ENCODE measurements around the gene MTHFS. TPM values are rescaled to one million over a fixed set of nuclear protein-coding genes. Genes with fewer than 3 reads are reported as not detected.

Gene MTHFS
- total RNA-seq, 2 donors from 2014 or later = 28.7 to 55.1 TPM

GRCh38 chr15:79844221-79844620 lies 52.6 kb downstream of the MTHFS start:
- no peak overlapping the region for H3K4me3 ChIP-seq
- H3K36me3 ChIP-seq = no peaks in the 10 kb centered on the region
- H3K9me3 ChIP-seq = no peaks in the 10 kb centered on the region
- no peaks in the 10 kb centered on the region for H3K27me3 ChIP-seq (replicated peaks; ENCODE audit: insufficient read depth)
- 94% methylated on average over 3 of the region's 3 CpGs for WGBS
- no peak for DNase-seq (ENCODE audit: low spot score)
- no peak for TF ChIP-seq POLR2AphosphoS5 (IDR thresholded peaks at IDR 0.05)
- TF ChIP-seq CTCF (IDR thresholded peaks at IDR 0.05) = no peak
- TF ChIP-seq POLR2A (IDR thresholded peaks at IDR 0.05) = no peak
- H3K27ac ChIP-seq = no peak overlapping the region
- intact Hi-C loops (cut with DNase I) = no loop called here
- no peaks in the 10 kb centered on the region for H3K4me1 ChIP-seq (replicated peaks)

GRCh38 chr15:79837846-79838245 lies 59.0 kb downstream of the MTHFS start:
- Histone ChIP-seq H3K27me3 (replicated peaks; ENCODE audit: insufficient read depth) (no peaks in the 10 kb centered on the region), H3K36me3 (no peaks in the 10 kb centered on the region), H3K27ac (no peak overlapping the region), H3K4me3 (no peak overlapping the region), H3K4me1 (replicated peaks) (no peaks in the 10 kb centered on the region), H3K9me3 (no peaks in the 10 kb centered on the region)
- TF ChIP-seq POLR2AphosphoS5 (IDR thresholded peaks at IDR 0.05) (no peak), POLR2A (IDR thresholded peaks at IDR 0.05) (no peak), CTCF (IDR thresholded peaks at IDR 0.05) (no peak)
- DNase-seq (ENCODE audit: low spot score) = no peak
- intact Hi-C loops (cut with DNase I) = no loop called here

GRCh38 chr15:79834495-79834894 lies 62.3 kb downstream of the MTHFS start:
- Histone ChIP-seq H3K27me3 (replicated peaks; ENCODE audit: insufficient read depth) (no peaks in the 10 kb centered on the region), H3K27ac (no peak overlapping the region), H3K4me3 (no peak overlapping the region), H3K9me3 (no peaks in the 10 kb centered on the region), H3K4me1 (replicated peaks) (no peaks in the 10 kb centered on the region), H3K36me3 (no peaks in the 10 kb centered on the region)
- DNase-seq (ENCODE audit: low spot score) = no peak
- no peak for TF ChIP-seq POLR2AphosphoS5 (IDR thresholded peaks at IDR 0.05)
- WGBS = 73% methylated on average over 4 of the region's 4 CpGs
- intact Hi-C loops (cut with DNase I) = no loop called here

GRCh38 chr15:79832367-79833120 lies 64.3 kb downstream of the MTHFS start:
- no peaks in the 10 kb centered on the region for H3K9me3 ChIP-seq
- no peaks in the 10 kb centered on the region for H3K27me3 ChIP-seq (replicated peaks; ENCODE audit: insufficient read depth)
- TF ChIP-seq POLR2AphosphoS5 (IDR thresholded peaks at IDR 0.05) = no peak
- TF ChIP-seq POLR2A (IDR thresholded peaks at IDR 0.05) = no peak
- TF ChIP-seq CTCF (IDR thresholded peaks at IDR 0.05) = no peak
- 86% methylated on average over 1 of the region's 1 CpG for WGBS
- no peaks in the 10 kb centered on the region for H3K36me3 ChIP-seq
- no peak overlapping the region for H3K27ac ChIP-seq
- no peak overlapping the region for H3K4me3 ChIP-seq
- H3K4me1 ChIP-seq (replicated peaks) = no peaks in the 10 kb centered on the region
- intact Hi-C loops (cut with DNase I) = no loop called here
- no peak for DNase-seq (ENCODE audit: low spot score)

- H3K27ac ChIP-seq = no peak overlapping the region
- H3K27me3 ChIP-seq (replicated peaks; ENCODE audit: insufficient read depth) = no peaks in the 10 kb centered on the region
- H3K4me1 ChIP-seq (replicated peaks) = no peaks in the 10 kb centered on the region
- no peak overlapping the region for H3K4me3 ChIP-seq
- no peaks in the 10 kb centered on the region for H3K36me3 ChIP-seq
- 100% methylated on average over 1 of the region's 1 CpG for WGBS
- intact Hi-C loops (cut with DNase I) = no loop called here
- H3K9me3 ChIP-seq = no peaks in the 10 kb centered on the region
- DNase-seq (ENCODE audit: low spot score) = no peak
- TF ChIP-seq POLR2A (IDR thresholded peaks at IDR 0.05) (no peak), CTCF (IDR thresholded peaks at IDR 0.05) (no peak), POLR2AphosphoS5 (IDR thresholded peaks at IDR 0.05) (no peak)
Measured at GRCh38 chr15:79831604-79832003, 65.2 kb downstream of the MTHFS start.
